DMS53 (cell line): Measurements from ENCODE around the gene DLG2.
"Not testable (repeated sequence)": the region's sequence is repeated elsewhere in the genome, so short reads cannot be mapped to it uniquely, and the experiment has no call there.

Experiments
- DNase-seq: peaks from one replicate; lab custom pipeline; 2025; lab: John Stamatoyannopoulos, UW

The DLG2 gene

GRCh38 chr11:83449338-83449913 is 2177.7 kb downstream of the DLG2 start:
- DNase-seq: peak; percentile 43

DNA sequence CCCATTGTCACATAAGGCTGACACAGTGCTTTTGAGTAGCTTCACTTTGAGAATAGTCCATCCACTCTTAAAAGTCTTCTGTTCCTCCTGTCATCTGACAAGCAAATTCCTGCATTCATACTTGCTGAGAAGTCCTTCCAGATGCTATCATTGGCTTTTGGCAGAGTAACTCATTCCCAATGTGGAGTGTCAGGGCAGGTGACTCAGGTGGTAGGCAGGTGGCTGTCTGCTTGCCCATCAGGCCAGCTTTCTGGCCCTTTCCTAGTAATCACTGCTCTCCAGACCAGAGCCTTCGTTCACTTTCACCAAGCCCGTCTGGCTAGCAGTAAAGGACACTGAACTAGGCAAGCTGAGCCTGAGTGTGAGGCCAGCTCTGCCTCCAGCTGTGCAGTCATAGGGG is 2178.5 kb downstream of the DLG2 start:
- peak; percentile 77 for DNase-seq

GRCh38 chr11:83443880-83444279 is 2183.3 kb downstream of the DLG2 start:
- not testable (repeated sequence) for DNase-seq

DNA sequence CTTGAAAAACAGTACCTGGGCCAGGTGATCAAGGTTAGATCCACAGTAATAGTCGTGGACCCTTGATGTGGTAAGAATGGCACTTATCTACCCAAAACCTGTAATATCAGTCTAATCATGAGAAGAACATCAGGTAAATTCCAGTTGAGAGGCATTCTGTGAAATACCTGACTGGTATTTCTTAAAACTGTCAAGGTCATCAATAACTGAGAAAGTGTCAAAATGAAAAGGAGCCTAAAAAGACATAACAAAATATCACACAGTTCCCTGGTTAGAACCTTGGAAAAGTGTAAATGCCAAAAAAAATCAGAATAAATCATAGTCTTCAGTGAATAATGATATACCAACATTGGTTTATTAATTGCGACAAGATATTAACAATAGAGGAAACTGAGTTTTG is 2185.5 kb downstream of the DLG2 start:
- DNase-seq: no peak

DNA sequence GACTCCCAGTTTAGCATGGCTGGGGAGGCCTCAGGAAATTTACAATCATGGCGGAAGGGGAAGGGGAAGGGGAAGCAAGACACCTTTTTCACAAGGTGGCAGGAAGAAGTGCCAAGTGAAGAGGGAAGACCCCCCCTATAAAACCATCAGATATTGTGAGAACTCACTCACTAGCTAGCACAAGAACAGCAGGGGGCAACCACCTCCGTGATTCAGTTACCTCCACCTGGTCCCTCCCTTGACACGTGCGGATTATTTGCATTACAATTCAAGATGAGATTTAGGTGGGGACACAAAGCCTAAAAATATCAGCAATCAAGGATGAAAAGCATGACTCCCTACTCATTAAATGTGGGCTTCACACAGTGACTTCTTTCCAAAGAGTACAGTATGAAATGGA is 2186.0 kb downstream of the DLG2 start:
- no peak for DNase-seq

DNA sequence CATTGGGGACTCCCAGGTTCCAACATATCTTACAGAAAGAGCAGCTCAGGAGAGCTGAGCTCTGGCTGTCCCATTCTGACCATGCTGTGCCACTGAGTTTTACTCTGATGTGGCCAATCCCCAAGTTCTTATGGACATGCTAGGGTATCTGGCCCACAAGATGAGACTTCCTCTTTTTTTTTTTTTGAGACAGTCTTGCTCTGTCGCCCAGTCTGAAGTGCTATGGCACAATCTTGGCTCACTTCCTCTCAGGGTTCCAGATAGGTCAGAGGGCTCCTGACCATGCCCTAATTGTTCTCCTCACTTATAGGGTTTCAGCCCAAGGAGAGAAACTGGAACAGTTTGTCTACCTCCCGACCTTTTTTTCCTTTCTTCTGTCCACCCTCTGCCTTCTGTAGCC is 2188.7 kb downstream of the DLG2 start:
- DNase-seq: no peak

GRCh38 chr11:83437939-83438338 is 2189.2 kb downstream of the DLG2 start:
- peak; percentile 80 for DNase-seq

GRCh38 chr11:83436855-83437254 is 2190.3 kb downstream of the DLG2 start:
- no peak for DNase-seq

DNA sequence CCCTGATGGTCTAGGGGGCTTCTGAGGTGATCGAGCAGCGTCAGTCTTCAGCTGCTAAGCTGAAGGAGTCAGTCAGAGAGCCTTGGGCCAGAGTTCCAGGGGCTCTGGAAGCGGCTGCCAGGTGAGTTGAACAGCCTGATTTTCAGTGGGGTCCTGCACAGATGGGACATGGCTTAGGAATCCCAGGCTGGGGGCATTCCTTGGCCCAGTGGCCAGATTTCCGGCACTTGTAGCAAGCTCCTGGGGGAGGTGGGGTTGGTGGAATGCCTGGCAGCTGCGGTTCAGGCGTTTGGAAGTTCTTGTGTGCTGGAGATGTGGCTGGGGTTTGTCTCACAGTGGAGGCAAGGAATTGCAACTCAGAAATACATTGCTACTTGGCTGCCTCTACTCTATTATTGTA is 2192.3 kb downstream of the DLG2 start:
- not testable (repeated sequence) for DNase-seq

- DNase-seq: no peak
These were observed 2199.2 kb downstream of the DLG2 start for GRCh38 chr11:83427943-83428342.

- DNase-seq: no peak
These were observed 2199.6 kb downstream of the DLG2 start for GRCh38 chr11:83427501-83427900.

- no peak for DNase-seq
These were observed 2202.0 kb downstream of the DLG2 start for GRCh38 chr11:83425137-83425466.

DNA sequence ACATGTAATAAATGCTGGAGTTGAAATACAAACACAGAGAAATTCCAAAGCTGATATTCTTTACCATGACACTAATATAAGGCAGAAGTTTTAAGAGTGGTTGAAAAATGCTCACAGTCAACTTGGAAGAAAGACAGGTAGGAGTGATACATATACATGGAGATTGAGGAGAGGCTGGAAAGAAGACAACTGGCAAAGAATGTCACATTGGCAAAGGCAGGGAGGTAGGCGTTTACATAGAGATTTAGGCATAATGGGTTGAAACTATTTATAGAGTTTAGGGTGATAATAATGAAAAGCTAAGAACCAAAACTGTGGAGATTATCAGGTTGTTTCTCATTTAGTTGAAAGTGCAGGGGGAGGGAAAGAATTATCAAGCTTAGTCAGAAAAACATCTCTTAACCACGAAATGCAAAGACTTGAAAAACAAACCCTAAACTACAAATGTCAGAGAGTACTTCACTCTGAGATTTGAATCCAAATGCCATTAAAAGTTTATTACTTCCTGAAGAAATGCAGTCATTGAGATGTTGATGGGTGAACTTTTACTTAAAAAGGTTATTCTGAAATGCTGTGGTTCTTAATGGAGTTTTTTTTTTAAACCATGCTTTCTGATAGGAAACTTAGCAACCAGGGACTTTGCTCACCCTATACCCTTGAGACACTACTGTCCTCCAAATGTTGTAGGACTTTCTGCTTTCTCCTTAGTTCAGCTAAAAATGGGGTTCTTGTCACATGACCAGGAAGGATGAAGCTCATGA is 2202.6 kb downstream of the DLG2 start:
- DNase-seq: no peak

DNA sequence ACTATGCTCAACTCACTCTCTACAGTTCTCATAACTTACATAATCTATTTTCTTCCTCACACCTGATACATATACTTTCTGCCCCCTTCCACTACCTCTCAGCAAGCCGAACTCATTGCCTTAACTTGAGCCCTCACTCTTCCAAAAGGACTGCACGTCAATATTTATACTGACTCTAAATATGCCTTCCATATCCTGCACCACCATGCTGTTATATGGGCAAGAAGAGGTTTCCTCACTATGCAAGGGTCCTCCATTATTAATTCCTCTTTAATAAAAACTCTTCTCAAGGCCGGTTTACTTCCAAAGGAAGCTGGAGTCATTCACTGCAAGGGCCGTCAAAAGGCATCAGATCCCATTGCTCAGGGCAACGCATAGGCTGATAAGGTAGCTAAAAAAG is 2204.5 kb downstream of the DLG2 start:
- peak; percentile 20 for DNase-seq

DNA sequence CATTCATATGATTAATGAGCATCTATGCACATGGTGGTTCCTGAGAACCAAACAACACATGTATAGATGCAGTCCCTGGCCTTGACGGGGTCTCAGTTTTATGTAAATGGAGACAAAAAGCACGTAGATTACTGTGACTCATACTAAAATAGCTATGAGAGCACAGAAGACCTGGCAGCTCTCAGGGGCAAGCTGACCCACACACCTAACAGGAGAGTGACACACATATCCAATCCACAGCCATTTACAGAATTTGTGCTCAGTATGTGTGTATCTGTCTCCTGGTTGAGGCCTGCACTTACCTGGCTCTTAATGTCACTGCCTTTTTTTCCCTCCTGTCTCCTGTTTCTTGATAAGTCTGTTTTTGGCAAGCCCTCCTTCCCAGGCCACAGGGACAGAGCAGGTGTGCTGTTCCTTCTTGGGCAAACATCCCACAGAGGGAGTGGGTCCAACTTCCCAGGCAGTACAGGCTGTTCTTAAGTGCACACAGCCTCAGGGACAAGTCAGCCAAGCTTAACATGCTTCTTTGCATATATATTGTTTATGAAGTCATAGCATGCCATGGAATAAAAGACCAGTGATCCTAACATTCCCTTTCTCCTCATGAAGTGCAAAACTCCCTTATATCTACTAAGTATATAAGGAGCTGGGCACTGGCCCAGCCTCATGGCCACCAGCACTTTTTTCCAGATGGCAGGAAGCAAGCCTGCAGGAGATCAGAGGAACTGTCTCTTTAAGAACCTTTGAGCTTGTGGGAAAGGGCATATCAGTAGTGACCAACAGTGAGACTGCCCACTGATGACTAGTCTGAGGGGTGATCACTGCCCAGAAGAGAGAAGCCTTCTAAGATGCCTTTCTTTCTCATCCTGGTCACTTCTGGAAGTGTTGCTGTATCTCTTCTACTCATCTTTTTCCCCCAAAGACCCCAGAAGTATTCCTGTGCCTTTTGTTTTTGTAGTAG is 2216.3 kb downstream of the DLG2 start:
- peak; percentile 26 for DNase-seq

- no peak for DNase-seq
These were observed 2217.3 kb downstream of the DLG2 start for GRCh38 chr11:83409891-83410290.

GRCh38 chr11:83409476-83409875 is 2217.7 kb downstream of the DLG2 start:
- DNase-seq: peak; percentile 36

- DNase-seq: no peak
These were observed 2218.2 kb downstream of the DLG2 start for GRCh38 chr11:83408946-83409345.
